Retinal pigment epithelial cell (primary cell): Measurements from ENCODE around the gene MSANTD7.

Experiments used
- DNase-seq: peaks from one replicate; pipeline ENCODE4 v3.0.0-alpha.2; 2010; ENCODE audit warnings: low read depth
- H3K4me3 ChIP-seq: 2 replicates; pipeline ENCODE4 v1.5.1; 2011; ENCODE audit warnings: mild to moderate bottlenecking, low read length, control low read depth, moderate library complexity
- TF ChIP-seq, protein P1 (sequence below): conservative IDR thresholded peaks from 2 replicates; pipeline ENCODE4 v1.5.1; 2011; ENCODE audit warnings: low read depth, low read length, control low read depth, inconsistent platforms

MSANTD7 gene

DNA sequence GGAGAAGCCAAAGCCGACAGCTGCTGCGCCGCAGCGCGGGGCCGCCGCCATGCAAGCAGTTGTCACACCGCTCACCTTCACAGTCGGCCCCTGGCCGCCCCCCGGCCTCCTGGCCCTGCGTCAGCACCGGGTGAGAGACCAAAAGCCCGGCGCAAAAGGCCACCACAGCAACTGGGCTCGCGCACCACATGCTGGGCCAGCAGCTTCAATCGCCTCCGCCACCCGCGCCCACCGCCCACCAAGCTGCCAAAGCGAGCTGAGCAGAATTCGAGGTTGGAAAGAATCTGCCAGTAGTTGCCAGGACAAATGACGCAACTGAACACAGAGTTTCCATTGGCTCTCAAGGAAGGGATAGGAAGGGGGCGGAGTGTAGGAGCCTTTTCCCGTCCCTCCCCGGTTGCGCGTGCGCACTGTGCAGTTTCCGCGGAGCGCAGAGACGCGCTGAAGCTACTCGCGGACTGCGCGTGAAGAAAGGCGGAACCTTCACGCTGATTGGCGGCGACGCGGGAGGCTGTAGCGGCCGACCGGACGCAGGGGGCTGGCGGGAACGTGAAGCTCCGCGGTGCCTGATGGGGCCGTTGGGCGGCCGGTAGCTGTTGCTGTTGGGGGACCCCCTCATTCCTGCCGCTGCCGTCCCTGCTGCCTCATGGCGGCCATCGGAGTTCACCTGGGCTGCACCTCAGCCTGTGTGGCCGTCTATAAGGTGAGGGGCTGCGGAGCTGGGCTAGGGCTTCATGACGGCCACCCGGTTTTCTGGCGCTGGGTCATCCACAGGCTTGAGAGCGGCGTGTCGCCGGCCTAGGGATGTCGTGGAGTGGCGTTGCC is at the start of gene MSANTD7, which contains the start of the genes CDNF and HSPA14:
Gene MSANTD7, plus strand, starts transcription at position 550 of the 825 bp plus-strand sequence. CDS start 3,979 bp downstream, outside the sequence.
Gene CDNF, minus strand, starts transcription at position 281 of the 825 bp plus-strand sequence. Its CDS starts 91 bp downstream, at position 190.
Gene HSPA14, plus strand, starts transcription at position 550 of the 825 bp plus-strand sequence. Its CDS starts 97 bp downstream, at position 647.
- DNase-seq = peak; percentile 97
- TF ChIP-seq, protein P1, sequence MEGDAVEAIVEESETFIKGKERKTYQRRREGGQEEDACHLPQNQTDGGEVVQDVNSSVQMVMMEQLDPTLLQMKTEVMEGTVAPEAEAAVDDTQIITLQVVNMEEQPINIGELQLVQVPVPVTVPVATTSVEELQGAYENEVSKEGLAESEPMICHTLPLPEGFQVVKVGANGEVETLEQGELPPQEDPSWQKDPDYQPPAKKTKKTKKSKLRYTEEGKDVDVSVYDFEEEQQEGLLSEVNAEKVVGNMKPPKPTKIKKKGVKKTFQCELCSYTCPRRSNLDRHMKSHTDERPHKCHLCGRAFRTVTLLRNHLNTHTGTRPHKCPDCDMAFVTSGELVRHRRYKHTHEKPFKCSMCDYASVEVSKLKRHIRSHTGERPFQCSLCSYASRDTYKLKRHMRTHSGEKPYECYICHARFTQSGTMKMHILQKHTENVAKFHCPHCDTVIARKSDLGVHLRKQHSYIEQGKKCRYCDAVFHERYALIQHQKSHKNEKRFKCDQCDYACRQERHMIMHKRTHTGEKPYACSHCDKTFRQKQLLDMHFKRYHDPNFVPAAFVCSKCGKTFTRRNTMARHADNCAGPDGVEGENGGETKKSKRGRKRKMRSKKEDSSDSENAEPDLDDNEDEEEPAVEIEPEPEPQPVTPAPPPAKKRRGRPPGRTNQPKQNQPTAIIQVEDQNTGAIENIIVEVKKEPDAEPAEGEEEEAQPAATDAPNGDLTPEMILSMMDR = no peak

DNA sequence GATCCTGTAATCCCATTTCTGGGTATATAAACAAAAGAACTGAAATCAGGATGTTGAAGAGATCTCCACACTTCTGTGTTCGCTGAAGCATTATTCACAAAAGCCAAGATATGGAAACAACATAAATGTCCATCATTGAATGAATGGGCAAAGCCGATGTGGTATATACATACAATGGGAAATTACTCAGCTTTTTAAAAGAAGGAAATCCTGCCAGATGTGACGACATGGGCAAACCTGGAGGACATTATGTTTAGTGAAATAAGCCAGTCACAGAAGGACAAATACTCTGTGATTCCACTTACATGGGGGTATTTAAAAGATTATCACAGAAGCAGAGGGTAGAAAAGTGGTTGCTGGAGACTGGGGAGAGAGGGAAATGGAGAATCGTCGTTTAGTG is 39.5 kb upstream of the MSANTD7 start:
- no peak overlapping the region for H3K4me3 ChIP-seq
- TF ChIP-seq, protein P1 = no peak
- no peak for DNase-seq

More for the DNA sequence above, at the start of gene MSANTD7, which contains the start of the genes CDNF and HSPA14:
- H3K4me3 ChIP-seq = peak within 1 kb of the TSS; percentile 94

GRCh38 chr10:14800397-14800796 is 37.7 kb upstream of the MSANTD7 start:
- no peak overlapping the region for H3K4me3 ChIP-seq
- TF ChIP-seq, protein P1 = no peak
- no peak for DNase-seq

DNA sequence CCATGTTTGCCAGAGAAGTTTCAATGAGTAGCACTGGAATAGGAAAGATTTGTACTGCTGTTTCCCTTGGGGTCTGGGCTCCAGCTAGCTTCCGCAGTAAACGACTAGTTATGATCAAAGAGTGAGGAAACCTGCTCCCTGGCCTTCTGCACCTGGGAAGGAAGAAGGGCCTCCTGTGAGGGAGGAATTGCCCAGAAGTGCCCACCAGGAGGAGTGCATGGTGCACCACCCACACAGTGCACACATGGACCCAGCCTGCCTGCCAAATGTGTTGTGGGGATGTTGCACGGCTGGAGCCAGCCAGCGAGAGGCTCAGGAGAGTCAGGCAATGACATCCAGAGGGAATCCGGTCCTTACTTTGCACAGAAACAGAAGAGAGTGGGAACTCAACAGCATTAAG is 36.4 kb upstream of the MSANTD7 start:
- TF ChIP-seq, protein P1 = no peak
- no peak for DNase-seq
- H3K4me3 ChIP-seq = no peak overlapping the region

DNA sequence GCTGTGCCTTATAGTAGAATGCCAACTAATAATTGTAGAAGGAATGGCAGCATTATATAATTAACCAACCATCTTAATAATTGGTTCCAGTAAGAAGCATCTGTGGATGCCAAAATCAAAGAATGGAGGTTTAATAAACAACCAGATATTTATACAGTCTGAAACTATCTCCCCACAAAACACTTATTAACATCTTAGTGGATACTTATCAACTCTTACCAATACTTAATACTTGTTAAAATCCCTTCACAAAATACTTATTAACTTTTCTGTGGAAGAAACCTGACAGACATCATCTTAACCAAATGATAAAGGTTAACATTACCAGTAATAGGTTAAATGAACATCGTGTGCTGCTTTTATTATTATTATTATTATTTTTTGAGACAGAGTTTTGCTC is 34.3 kb upstream of the MSANTD7 start:
- TF ChIP-seq, protein P1 = no peak
- no peak overlapping the region for H3K4me3 ChIP-seq
- no peak for DNase-seq

GRCh38 chr10:14806318-14806717 is 31.8 kb upstream of the MSANTD7 start:
- DNase-seq = no peak
- TF ChIP-seq, protein P1 = no peak
- no peak overlapping the region for H3K4me3 ChIP-seq
